ENCODE data around the gene TTI1.

The TTI1 gene

GRCh38 chr20:37934634-37935375 lies 98.5 kb downstream of the TTI1 start:
- no peak for DNase-seq

- DNase-seq: no peak
Observed at GRCh38 chr20:37933786-37934633, 99.2 kb downstream of the TTI1 start.
